ENCODE results near the gene POU3F3. TPM values are rescaled to one million over a fixed set of nuclear protein-coding genes. Genes with fewer than 3 reads are reported as not detected.

The POU3F3 gene
- total and polyA plus RNA-seq, 10 donors = not detected

DNA sequence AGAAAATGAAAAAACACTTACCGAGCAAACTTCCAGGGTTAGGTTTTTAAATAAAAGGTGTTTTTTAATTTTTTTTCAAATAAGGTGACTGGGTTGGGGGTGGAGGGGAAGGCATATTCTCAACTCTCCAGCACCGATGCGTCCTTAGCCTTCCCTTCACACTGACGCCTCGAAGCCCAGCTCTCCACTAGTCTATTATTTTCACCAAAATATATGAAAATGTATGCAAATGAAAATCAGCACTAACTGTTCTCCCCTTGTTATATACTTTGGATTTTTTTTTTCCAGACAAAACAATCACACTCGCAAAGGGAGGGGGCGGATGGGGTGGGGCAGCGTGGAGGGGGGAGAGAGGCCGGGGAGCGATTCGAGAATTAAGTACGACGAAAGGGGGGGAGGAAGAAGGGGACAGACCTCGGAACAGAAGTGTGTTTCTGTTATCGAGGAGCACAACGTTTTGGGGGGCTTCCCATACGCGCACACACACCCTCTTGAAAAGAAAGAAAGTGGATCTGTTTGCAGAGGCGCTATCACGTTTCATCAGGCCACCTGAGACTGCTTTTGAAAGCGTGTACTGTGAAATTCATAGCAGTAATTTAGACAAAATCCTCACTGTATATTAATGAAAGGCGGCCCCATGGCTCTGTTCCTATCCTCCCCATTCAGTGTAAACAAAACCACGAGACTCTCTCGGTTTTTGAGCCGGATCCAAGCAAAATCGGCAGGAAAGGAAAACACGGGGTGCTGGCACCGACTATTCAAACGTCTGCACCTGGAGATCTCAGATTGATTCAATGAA is 2.4 kb upstream of the POU3F3 start:
- Histone ChIP-seq H3K27me3 (replicated peaks in 1 of 7) (peaks cover 17 to 97% (median 89%) of the 10 kb centered on the region in 7 donors), H3K9me3 (no peaks in the 10 kb centered on the region), H3K4me3 (peak overlapping the region in 3 of 8 donors; percentile 30 to 69 (median 39)), H3K27ac (no peak overlapping the region), H3K36me3 (no peaks in the 10 kb centered on the region), H3K4me1 (peaks cover 19 to 53% (median 40%) of the 10 kb centered on the region in 6 donors)
- no peak for TF ChIP-seq POLR2A (IDR thresholded peaks at IDR 0.05)
- TF ChIP-seq POLR2AphosphoS5 (IDR thresholded peaks at IDR 0.05) = no peak
- TF ChIP-seq, protein P1, sequence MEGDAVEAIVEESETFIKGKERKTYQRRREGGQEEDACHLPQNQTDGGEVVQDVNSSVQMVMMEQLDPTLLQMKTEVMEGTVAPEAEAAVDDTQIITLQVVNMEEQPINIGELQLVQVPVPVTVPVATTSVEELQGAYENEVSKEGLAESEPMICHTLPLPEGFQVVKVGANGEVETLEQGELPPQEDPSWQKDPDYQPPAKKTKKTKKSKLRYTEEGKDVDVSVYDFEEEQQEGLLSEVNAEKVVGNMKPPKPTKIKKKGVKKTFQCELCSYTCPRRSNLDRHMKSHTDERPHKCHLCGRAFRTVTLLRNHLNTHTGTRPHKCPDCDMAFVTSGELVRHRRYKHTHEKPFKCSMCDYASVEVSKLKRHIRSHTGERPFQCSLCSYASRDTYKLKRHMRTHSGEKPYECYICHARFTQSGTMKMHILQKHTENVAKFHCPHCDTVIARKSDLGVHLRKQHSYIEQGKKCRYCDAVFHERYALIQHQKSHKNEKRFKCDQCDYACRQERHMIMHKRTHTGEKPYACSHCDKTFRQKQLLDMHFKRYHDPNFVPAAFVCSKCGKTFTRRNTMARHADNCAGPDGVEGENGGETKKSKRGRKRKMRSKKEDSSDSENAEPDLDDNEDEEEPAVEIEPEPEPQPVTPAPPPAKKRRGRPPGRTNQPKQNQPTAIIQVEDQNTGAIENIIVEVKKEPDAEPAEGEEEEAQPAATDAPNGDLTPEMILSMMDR (IDR thresholded peaks at IDR 0.05 in 8 of 11, conservative IDR thresholded peaks at IDR 0.05 in 3 of 11) = no peak
- no peak for DNase-seq
- intact Hi-C loops (cut with DNase I; ENCODE audit: low total_unique reads) = no loop called here
- WGBS, 5 donors = 5 to 8% (median 7%) methylated on average over 29 of the region's 29 CpGs

DNA sequence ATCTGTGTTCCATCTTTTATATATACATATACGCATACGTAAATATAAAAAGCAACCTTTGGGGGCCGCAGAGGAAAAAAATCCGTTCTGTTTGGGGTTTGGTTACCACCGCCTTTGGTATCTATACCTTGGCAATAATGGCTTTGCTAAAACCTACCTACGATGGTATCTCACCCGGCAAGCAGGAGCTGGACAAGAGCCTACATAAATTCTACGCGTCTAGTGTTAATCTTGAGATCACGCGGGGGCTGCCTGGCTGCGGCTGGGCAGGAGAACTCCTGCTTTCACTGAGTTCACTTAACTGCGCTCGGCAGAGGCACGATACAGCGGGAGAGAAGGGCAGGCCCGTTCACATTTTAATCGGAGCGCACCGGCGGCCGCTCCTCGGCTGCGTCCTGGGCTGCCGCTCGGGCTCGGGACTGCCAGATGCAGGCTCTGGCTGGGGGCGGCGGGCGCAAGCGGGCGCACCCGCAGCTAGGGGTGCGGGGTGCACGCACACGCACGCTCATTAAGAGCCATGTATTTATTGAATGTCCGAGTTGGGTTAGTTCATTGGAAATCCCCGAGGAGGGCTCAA is 1.7 kb upstream of the POU3F3 start:
- intact Hi-C loops (cut with DNase I; ENCODE audit: low total_unique reads) = no loop called here
- 2 to 5% (median 3%) methylated on average over 39 of the region's 39 CpGs for WGBS, 5 donors
- peaks cover 22 to 59% (median 45%) of the 10 kb centered on the region in 6 donors for H3K4me1 ChIP-seq
- H3K27me3 ChIP-seq (replicated peaks in 1 of 7) = peaks cover 19 to 97% (median 87%) of the 10 kb centered on the region in 7 donors
- no peak overlapping the region for H3K27ac ChIP-seq
- H3K36me3 ChIP-seq = no peaks in the 10 kb centered on the region
- peak overlapping the region; percentile 1 to 69 (median 39) for H3K4me3 ChIP-seq
- TF ChIP-seq, protein P1 (IDR thresholded peaks at IDR 0.05 in 8 of 11, conservative IDR thresholded peaks at IDR 0.05 in 3 of 11) = no peak
- peak in 2 of 3 donors; percentile 49 to 62 for TF ChIP-seq POLR2AphosphoS5 (IDR thresholded peaks at IDR 0.05)
- H3K9me3 ChIP-seq = no peaks in the 10 kb centered on the region
- no peak for DNase-seq

DNA sequence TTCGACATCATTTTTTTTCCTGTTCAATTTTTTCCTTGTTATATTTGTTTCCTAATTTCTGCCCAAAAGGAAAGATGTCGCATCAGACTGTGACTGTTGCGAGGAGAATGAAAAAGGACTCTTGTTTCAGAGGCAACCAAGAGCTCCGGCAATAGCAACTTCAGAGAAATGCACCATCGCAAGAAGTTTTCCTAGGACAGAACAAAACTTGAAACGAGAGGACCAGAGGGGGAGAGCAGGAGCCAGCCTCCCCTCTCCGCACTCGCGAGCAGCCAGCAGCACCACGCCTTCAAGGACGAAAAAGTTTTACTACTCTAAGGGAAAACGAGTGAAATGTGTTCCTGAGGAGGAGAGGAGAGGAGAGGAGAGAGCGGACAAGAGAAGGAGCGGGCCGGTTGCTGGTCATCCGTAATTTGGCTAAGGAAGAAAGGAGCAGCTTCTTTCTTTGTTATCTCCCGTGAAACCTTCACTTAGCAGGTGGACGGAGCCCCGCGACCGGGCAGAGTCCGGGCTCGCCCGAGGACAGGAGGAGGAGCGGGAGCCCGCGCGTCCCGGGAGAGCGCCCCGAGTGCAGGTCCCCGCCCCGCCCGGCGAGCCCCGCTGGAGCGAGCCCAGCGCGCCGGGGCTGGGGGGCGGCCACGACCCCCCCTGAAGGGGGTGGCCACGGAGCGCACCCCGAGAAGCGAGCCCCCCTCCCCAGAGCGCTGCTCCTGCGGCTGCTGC is 744 bp downstream of the POU3F3 start:
- intact Hi-C loops (cut with DNase I; ENCODE audit: low total_unique reads) = no loop called here
- no peak for DNase-seq
- WGBS, 5 donors = 4 to 9% (median 6%) methylated on average over 36 to 48 of the region's 48 CpGs
- peaks cover 26 to 64% (median 51%) of the 10 kb centered on the region in 6 donors for H3K4me1 ChIP-seq
- H3K27me3 ChIP-seq (replicated peaks in 1 of 7) = peaks cover 19 to 97% (median 88%) of the 10 kb centered on the region in 7 donors
- H3K36me3 ChIP-seq = no peaks in the 10 kb centered on the region
- no peak overlapping the region for H3K27ac ChIP-seq
- peaks cover 0 to 6% (median 0%) of the 10 kb centered on the region in 8 donors for H3K9me3 ChIP-seq
- TF ChIP-seq POLR2A (IDR thresholded peaks at IDR 0.05) (no peak), POLR2AphosphoS5 (IDR thresholded peaks at IDR 0.05) (no peak)
- TF ChIP-seq, protein P1 (IDR thresholded peaks at IDR 0.05 in 8 of 11, conservative IDR thresholded peaks at IDR 0.05 in 3 of 11) = no peak
- H3K4me3 ChIP-seq = peak overlapping the region in 6 of 8 donors; percentile 1 to 69 (median 39)

Measured in spleen (tissue), 11 donors.